EL (cell line): ENCODE results near the gene LACRT.
A peak's percentile ranks its signal among the peaks of the same experiment; 100 is the strongest.
"Not testable (repeated sequence)": the region's sequence is repeated elsewhere in the genome, so short reads cannot be mapped to it uniquely, and the experiment has no call there.

Experiments used
- DNase-seq: peaks from one replicate; pipeline ENCODE4 v3.0.0-alpha.2; 2016

The LACRT gene

GRCh38 chr12:54634795-54635194 lies at the start of gene LACRT:
TSS of gene LACRT (minus strand) at chr12:54634895. CDS start at chr12:54634841, 54 bp downstream.
- no peak for DNase-seq

- DNase-seq, result no peak
Observed at GRCh38 chr12:54683398-54683797, 48.7 kb upstream of the LACRT start.

GRCh38 chr12:54682674-54683073 lies 48.0 kb upstream of the LACRT start:
- DNase-seq, result no peak

- DNase-seq, result peak; percentile 11
Observed at GRCh38 chr12:54680374-54680773, 45.7 kb upstream of the LACRT start.

- DNase-seq, result no peak
Observed at GRCh38 chr12:54678131-54678530, 43.4 kb upstream of the LACRT start.

- no peak for DNase-seq
Observed at GRCh38 chr12:54667945-54668344, 33.2 kb upstream of the LACRT start.

GRCh38 chr12:54666008-54666407 lies 31.3 kb upstream of the LACRT start:
- DNase-seq, result no peak

GRCh38 chr12:54665022-54665635 lies 30.4 kb upstream of the LACRT start:
- DNase-seq, result not testable (repeated sequence)

- no peak for DNase-seq
Observed at GRCh38 chr12:54663603-54664002, 28.9 kb upstream of the LACRT start.

GRCh38 chr12:54662026-54662425 lies 27.3 kb upstream of the LACRT start:
- no peak for DNase-seq

GRCh38 chr12:54661048-54661447 lies 26.4 kb upstream of the LACRT start:
- DNase-seq, result no peak

- DNase-seq, result no peak
Observed at GRCh38 chr12:54660320-54660962, 25.7 kb upstream of the LACRT start.

- peak; percentile 44 for DNase-seq
Observed at GRCh38 chr12:54658306-54659264, 23.9 kb upstream of the LACRT start.

- no peak for DNase-seq
Observed at GRCh38 chr12:54657105-54657607, 22.5 kb upstream of the LACRT start.

- no peak for DNase-seq
Observed at GRCh38 chr12:54654926-54655325, 20.2 kb upstream of the LACRT start.

GRCh38 chr12:54653025-54653424 lies 18.3 kb upstream of the LACRT start:
- no peak for DNase-seq

GRCh38 chr12:54650889-54651288 lies 16.2 kb upstream of the LACRT start:
- no peak for DNase-seq

GRCh38 chr12:54650409-54650808 lies 15.7 kb upstream of the LACRT start:
- no peak for DNase-seq

- DNase-seq, result no peak
Observed at GRCh38 chr12:54649825-54650224, 15.1 kb upstream of the LACRT start.

GRCh38 chr12:54648265-54648664 lies 13.6 kb upstream of the LACRT start, which contains the start of gene DCD:
TSS of gene DCD (minus strand) at chr12:54648365. CDS start at chr12:54648303, 62 bp downstream.
- no peak for DNase-seq

- no peak for DNase-seq
Observed at GRCh38 chr12:54641554-54641953, 6.9 kb upstream of the LACRT start.

GRCh38 chr12:54641089-54641488 lies 6.4 kb upstream of the LACRT start:
- DNase-seq, result no peak

- not testable (repeated sequence) for DNase-seq
Observed at GRCh38 chr12:54639112-54639511, 4.4 kb upstream of the LACRT start.
